HG03460 (cell line): Measurements from ENCODE around the gene RRAD.
"Not testable (repeated sequence)": the region's sequence is repeated elsewhere in the genome, so short reads cannot be mapped to it uniquely, and the experiment has no call there.

Experiments used
- ATAC-seq: cut with Tn5 transposase; IDR thresholded peaks from one replicate; pipeline ENCODE4 v1.9.1; 2021; ENCODE audit not compliant: unreplicated experiment

RRAD gene

DNA sequence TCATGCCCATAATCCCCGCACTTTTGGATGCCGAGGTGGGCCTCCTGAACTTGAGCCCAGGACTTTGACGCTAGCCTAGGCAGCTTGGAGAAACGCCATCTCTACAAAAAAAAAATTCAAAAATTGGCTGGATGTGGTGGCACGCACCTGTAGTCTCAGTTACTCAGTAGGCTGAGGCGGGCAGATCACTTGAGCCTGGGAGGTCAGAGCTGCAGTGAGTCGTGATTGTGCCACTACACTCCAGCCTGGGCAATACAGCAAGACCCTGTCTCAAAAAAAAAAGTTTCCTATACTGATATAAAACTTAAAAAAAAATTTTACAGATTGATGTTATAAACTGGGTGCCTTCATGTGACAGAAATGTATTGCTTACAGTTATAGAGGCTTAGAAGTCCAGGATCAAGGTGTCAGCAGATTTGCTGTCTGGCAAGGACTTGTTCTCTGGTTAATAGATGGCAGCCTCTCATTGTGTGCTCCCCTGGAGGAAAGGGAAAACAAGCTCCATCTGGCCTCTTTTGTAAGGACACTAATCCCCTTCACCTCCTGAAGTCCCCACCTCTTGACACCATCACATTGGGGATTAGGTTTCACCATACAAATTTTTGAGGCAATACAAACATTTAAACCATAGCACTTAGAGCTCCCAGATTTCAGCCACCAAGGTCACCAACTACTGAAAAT, 27.2 kb upstream of the RRAD start:
- no peak for ATAC-seq

DNA sequence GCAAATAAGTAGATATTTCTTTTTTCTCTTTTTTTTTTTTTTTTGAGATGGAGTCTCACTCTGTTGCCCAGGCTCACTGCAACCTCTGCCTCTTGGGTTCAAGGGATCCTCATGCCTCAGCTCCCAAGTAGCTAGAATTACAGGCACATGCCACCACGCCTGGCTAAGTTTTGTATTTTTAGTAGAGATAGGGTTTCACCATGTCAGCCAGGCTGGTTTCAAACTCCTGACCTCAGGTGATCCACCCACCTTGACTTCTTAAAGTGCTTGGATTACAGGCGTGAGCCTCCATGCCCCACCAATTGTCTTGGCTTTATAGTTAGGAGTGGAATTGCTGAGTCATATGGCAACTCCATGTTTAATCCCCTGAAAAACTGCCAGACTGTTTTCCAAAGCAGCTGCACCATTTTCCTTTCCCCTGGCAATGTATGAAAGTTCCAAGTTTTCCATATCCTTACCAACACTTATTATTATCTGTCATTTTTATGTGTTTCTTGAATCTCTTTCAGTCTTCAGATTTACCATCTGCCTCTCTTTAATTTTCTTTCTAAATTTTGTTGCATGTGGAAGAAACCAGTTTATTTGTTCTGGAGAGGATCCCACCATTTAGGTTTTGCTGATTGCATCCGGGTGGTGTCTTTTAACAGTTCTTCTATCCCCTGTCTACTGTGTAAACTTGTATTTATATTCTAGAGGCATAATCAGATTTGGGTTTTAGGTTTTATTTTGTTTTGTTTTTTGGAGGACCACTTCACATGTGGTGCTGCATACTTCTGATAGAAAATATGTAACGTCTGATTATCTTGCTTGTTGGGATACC, 25.8 kb upstream of the RRAD start:
- ATAC-seq: no peak

DNA sequence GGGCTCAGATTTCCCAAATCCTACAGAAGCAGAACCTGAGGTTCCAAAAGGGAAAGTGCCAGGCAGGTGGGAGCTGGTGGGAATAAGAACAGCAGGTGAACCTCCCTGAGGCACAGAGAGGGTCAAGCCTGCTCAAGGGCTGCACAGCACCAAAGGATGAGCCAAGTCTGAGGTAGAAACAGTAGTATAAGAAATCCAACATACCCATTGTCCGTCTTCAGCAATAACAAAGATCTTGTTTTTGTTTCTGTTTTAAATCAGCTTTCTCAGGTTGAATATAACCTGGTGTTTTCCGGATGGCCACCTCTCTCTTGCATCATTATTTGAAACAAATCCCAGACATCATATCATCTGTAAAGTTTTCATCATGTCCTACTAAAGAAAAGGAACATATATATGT, 25.1 kb upstream of the RRAD start:
- ATAC-seq: no peak

DNA sequence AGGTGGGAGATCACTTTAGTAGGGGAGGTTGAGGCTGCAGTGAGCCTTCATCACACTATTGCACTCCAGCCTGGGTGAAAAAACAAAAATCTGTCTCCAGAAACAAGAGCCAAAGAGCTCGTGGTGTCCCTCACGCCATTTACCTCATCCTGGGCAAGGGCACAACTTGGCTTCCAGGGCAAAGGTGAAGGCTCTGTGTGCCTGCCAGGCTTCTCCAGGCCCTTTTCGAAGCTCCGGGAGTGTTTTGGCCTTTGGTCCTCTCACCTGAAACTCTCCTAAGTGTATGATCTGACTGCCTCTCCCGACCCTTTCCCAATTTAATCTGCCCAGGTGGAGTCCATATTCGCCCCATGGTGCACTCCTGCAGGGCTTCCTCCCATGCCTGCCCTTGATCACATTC, 24.1 kb upstream of the RRAD start:
- no peak for ATAC-seq

DNA sequence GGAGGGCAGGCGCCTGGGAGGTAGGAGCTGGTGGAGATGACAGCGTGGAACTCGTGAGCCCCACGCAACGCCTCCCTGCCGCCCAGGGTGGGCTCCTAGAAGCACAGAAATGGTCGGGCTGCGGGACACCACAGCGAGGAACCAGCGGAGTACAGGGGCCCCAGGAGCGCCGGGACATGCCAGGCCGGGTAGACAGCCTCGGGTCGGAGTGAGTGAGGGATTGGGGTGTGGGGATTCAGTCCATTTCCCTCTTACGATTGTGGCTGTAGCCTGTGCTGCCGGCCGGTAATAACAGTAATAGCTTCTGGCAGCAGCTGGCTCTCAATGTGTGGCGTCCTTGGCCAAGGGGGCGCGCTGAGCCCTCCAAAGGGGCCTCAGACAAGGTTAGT, 23.5 kb upstream of the RRAD start:
- no peak for ATAC-seq

DNA sequence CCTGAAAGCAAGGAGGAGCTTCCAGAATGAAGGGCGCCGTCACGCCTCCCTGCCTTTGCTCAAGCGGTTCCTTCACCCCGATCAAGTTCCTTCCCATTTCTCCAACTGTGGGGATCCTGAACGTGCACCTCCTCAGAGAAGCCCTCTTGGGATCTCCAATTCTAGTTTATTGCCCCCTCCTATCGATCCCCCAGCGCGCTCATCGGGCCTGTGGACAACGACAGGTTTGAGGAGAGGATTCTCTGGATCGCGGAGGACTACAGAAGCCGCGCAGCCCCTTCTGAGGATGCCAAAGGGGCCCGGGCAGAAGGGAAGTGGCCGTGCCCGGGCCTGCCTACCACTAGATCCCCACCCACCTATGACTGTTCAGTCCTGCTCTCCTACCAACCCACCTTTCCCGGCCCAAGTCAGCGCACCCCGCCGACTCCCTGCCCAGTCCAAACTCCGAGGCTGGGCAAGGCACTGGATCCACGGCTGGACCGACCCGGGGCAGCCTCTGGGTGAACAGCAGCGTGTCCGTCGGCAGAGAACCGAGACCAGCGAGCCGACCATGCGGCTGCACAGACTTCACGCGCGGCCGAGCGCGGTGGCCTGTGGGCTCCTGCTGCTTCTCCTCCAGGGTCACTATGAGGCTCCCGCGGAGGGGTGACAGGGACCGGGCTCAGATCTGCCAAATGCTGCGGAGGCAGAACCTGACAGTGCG, 22.9 kb upstream of the RRAD start:
- ATAC-seq: no peak

DNA sequence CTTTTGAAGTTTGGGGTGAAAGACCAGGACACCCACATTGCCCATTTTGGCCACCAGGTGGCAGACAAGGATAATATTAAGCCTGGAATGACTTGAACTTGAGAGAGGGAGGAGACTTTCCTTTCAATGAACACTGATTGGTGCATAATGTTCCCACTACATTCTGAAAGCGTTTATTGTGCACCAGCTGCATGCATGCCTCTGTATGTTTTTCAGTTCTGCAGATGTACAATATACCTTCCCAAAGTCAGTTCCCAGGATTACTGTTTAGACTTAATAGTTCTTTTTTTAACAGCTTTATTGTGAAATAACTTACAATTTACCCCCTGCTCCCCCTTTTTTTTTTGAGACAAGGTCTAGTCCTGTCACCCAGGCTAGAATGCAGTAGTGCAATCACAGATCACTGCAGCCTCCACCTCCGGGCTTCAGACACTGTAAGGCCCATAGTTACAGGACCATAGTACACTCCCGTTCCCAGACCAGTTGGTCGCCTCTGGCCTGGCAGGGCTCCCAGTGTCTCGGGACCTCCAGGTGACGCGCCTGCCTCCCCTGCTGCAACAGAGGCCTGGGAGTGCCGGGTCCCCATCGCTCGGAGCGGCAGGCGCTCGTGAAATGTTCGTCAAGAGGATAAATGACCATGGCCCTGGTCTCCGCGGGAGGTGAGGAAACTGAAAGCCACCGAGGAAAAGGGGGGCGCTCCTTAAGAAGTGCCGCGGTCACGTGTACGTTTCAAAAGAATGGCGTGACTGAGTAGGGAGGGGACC, 22.1 kb upstream of the RRAD start:
- peak; percentile 63 for ATAC-seq

DNA sequence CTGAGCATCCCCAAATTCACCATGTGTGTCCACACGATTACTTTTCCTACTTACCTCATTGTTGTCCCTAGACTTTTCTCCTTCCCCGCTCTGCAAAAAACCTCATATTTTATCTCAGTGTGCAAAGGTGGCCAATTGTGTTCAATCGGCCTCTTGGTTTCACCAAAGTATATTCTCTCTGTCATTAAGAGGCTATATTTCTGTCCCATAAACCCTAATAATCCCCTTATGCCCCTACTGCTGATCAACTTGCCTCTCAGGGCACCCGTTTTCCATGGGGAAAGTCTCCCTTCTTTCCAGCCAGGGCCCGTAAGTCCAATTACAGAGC, 21.6 kb upstream of the RRAD start:
- ATAC-seq: no peak

DNA sequence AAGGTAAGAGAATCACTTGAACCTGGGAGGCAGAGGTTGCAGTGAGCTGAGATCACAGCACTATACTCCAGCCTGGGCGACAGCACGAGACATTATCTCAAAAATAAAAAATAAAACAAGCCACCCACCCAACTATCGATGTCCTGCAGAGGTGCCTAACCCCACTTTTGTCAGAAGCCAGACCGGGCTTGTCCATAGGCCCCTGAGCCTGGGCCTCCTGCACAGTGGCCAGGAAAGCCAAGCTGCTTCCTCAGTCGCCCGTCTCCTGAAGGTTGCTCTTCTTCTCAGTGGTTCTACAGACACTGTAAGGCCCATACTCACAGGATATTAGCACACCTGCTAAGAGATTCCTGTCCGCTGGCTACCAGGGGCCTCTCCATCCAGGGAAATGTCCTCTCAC, 21.2 kb upstream of the RRAD start:
- ATAC-seq: no peak

DNA sequence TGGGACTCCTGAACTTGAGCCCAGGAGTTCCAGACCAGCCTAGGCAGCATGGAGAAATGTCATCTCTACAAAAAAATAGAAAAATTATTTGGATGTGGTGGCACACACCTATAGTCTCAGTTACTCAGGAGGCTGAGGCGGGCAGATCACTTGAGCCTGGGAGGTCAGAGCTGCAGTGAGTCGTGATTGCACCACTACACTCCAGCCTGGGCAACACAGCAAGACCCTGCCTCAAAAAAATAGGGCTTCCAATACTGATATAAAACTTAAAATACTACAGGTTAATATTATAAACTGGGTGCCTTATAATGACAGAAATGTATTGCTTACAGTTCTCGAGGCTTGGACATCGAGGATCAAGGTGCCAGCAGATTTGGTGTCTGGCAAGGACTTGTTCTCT, 20.6 kb upstream of the RRAD start:
- no peak for ATAC-seq

DNA sequence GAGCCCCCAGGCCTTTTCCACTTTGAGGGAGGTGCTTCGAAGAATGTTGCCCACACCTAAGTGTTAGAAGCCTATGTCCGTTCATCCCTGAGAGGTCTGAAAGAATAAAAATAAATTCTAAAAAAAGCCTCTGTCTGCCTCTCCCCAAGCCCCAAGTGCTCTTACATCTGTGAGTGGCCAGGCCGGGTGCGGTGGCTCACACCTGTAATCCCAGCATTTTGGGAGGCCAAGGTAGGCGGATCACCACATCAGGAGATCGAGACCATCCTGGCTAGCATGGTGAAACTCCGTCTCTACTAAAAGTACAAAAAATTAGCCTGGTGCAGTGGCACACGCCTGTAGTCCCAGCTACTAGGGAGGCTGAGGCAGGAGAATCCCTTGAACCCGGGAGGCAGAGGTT, 19.6 kb upstream of the RRAD start:
- ATAC-seq: not testable (repeated sequence)

DNA sequence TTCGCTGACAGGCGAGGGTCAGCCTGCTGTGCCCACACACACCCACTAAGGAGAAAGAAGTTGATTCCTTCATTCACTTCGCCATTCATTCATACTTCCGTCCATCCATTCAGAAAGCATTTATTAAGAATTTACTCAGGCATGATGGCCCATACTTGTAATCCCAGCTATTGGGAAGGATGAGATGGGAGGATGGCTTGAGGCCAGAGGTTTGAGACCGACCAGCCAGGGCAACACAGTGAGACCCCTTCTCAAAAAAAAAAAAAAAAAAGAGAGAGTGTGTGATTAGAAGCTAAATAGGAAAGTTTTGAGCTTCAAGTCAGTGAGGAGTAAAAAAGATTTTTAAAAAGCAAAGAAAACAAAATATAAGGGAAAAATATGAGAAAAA, 18.7 kb upstream of the RRAD start:
- ATAC-seq: no peak

DNA sequence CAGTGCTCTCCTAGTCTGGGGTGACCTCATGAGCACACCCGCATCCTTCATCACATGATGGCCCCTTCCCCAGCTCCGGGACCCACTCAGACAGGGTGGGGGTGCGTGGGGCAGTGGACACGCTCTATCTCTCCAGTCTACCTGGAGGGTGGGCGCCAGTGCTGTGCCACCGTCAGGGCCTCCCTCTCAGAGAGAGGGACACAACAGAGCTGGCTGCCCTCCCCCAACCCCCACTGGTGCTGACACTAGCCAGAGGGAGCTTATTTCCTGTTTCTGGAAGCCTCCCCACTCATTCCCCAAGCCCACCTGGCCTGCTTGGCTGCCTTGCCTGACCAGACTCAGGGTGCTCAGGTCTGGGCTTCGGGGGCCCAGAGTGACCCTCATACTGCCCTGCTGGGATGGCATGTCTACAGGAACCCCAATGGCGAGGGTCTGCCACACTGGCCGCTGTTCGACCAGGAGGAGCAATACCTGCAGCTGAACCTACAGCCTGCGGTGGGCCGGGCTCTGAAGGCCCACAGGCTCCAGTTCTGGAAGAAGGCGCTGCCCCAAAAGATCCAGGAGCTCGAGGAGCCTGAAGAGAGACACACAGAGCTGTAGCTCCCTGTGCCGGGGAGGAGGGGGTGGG, 18.2 kb upstream of the RRAD start:
- ATAC-seq: no peak

DNA sequence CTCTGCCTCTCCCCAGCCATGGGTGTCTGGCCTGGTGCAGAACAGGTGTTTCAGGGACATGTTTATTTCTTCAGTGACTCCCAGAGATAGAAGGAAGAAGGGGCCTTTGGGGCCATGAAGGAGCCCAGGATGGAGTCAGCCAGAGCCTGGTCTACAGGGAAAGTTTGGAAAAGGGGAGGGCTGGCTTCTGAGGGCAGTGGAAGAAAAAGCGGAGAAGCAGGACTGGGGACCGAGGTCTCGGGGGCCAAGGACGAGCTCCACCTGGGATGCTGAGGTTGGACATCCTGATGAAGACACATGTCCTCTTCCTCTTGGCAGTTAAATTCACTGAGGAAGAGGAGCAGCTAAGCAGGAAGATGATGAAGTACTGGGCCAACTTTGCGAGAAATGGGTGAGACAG, 17.6 kb upstream of the RRAD start:
- ATAC-seq: no peak

DNA sequence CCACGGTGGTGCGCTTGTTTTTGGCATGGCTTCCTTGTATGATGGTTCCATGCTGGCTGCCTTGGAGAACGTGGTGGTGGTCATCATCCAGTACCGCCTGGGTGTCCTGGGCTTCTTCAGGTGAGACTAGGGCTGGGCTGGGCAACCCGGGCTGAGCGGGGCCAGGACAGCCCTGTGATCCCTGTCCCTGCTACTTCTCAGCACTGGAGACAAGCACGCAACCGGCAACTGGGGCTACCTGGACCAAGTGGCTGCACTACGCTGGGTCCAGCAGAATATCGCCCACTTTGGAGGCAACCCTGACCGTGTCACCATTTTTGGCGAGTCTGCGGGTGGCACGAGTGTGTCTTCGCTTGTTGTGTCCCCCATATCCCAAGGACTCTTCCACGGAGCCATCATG, 14.9 kb upstream of the RRAD start:
- ATAC-seq: no peak

DNA sequence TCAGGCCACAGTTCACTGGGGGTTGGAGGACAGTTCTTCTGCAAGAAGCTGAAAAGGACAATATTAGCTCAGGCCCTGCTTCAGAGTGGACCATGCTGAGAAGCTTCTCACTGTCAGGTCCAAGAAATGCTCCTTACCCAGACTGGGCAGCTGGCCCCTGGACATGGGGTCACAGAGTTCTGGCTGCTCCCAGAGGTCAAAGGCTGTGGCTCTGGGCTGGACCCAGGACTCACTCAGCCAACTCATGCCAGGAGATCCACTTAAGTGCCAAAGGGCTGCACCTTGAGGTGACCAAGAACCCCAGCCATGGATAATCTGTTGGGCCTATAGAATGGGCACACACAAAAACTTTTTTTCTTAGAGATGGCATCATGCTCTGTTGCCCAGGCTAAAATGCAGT, 14.0 kb upstream of the RRAD start:
- ATAC-seq: no peak

DNA sequence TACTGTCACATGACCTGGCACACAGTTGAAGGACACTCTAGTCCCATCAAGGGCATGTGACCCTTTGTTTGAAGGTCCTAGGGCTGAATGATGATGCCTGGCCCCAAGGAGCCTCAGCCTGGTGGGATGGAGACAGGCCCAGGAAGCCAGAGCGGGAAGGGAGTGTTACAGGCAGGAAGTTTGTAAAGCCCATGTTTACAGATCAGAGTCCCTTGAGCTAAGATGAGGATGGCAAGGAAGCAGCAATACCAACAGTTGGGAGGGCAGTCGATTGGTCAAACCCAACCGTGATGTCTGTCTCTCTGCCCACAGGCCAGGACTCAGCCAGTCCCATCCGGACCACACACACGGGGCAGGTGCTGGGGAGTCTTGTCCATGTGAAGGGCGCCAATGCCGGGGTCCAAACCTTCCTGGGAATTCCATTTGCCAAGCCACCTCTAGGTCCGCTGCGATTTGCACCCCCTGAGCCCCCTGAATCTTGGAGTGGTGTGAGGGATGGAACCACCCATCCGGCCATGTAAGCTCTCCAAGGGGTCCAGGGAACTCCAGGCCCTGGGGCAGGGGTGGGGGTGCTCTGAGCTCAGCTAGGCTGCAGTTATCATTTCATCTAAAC, 12.5 kb upstream of the RRAD start:
- ATAC-seq: no peak

DNA sequence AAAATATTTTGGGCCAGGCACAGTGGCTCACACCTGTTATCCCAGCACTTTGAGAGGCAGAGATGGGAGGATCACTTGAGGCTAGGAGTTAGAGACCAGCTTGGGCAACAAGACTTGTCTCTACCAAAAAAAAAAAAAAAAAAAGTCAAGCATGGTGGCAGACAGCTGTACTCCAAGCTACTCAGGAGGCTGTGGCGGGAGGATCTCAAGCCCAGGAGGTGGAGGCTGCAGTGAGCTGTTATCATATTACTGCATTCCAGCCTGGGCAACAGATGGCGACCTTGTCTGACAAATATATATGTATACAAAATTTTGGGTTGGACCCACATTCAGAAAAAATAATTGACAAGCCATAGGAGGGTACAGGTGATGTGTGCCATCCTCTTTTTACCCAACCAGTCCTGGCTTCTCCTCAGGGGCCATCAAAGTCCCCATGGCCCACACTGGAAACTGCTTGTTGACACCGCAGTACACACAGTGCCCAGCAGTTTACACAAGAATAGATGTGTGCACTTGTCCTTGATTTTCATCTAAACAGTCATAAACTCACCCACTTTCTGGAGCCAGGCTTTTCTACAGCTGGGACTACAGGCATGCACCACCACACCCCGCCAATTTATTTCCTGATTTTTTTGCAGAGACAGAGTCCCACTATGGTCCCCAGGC, 11.7 kb upstream of the RRAD start:
- ATAC-seq: no peak

DNA sequence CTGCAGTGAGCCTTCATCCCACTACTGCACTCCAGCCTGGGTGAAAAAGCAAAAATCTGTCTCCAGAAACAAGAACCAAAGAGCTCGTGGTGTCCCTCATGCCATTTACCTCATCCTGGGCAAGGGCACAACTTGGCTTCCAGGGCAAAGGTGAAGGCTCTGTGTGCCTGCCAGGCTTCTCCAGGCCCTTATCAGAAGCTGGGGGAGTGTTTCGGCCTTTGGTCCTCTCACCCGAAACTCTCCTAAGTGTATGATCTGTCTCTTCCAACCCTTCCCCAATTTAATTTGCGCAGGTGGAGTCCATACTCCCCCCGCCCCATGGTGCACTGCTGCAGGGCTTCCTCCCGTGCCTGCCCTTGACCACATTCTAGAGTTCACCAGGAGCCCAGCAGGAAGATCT, 11.1 kb upstream of the RRAD start:
- no peak for ATAC-seq

DNA sequence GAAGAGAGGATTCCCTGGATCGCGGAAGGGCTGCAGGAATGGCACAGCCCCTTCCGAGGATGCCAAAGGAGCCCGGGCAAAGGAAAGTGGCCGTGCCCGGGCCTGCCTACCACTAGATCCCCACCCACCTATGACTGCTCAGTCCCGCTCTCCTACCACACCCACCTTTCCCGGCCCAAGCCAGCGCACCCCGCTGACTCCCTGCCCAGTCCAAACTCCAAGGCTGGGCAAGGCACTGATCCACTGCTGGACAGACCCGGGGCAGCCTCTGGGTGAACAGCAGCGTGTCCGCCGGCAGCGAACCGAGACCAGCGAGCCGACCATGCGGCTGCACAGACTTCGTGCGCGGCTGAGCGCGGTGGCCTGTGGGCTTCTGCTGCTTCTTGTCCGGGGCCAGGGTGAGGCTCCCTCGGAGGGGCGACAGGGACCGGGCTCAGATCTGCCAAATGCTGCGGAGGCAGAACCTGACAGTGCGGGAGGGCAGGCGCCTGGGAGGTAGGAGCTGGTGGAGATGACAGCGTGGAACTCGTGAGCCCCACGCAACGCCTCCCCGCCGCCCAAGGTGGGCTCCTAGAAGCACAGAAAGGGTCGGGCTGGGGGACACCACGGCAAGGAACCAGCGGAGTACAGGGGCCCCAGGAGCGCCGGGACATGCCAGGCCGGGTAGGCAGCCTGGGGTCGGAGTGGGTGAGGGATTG, 10.1 kb upstream of the RRAD start, which contains the start of gene CES2:
TSS of gene CES2 (plus strand) at position 203 of the 698 bp plus-strand sequence. CDS start at position 323, 120 bp downstream.
- no peak for ATAC-seq
